Gastrocnemius medialis (tissue), 4 donors: Measurements from ENCODE around the gene AVPR1B. TPM values are rescaled to one million over a fixed set of nuclear protein-coding genes. Genes with fewer than 3 reads are reported as not detected.

Experiments
- ATAC-seq, 2 donors: fragments of 150-250 bp; one replicate each; pipeline ENCODE4 v1.9.1; 2016
- DNase-seq, 2 donors: peaks; one replicate each; pipeline ENCODE4 v3.0.0-alpha.2; 2019
- H3K27ac ChIP-seq, 4 donors: fragments of 200-600 bp; sonication (generic); 1 replicate in 1 of 4; 2 replicates in 3 of 4; pipeline ENCODE4 v1.5.1; 2016 to 2018; ENCODE audit warnings: mild to moderate bottlenecking in 2 of 4, moderate library complexity in 1 of 4
- H3K27me3 ChIP-seq, 3 donors: fragments of 200-600 bp; sonication (generic) in 2 of 3; 1 replicate in 1 of 3; 2 replicates in 2 of 3; pipeline versions ENCODE4 v1.5.1 to v1.6.0; 2016 to 2019; ENCODE audit warnings: mild to moderate bottlenecking in 1 of 3, moderate library complexity in 1 of 3
- H3K36me3 ChIP-seq, 2 donors: fragments of 200-600 bp; sonication (generic) in 1 of 2; one replicate each; pipeline ENCODE4 v1.5.1; 2017 to 2018
- H3K4me1 ChIP-seq, 2 donors: fragments of 200-600 bp; sonication (generic) in 1 of 2; one replicate each; pipeline ENCODE4 v1.5.1; 2016 to 2017; ENCODE audit warnings: mild to moderate bottlenecking in 2 of 2
- H3K4me3 ChIP-seq, 4 donors: fragments of 200-600 bp; sonication (generic) in 3 of 4; 1 replicate in 1 of 4; 2 replicates in 3 of 4; pipeline ENCODE4 v1.5.1; 2016 to 2019; ENCODE audit warnings: mild to moderate bottlenecking in 2 of 4
- H3K9me3 ChIP-seq, 3 donors: fragments of 200-600 bp; sonication (generic) in 2 of 3; 1 replicate in 1 of 3; 2 replicates in 2 of 3; pipeline ENCODE4 v1.5.1; 2016 to 2019
- POLR2A ChIP-seq, 2 donors: fragments of 450-650 bp; IDR thresholded peaks; one replicate each; pipeline ENCODE4 v1.6.1; 2017; ENCODE audit warnings: antibody characterized with exemption in 2 of 2, mild to moderate bottlenecking in 2 of 2, moderate library complexity in 2 of 2
- in situ Hi-C, 4 donors: fragments of 200-750 bp; cut with MboI; loops; one replicate each; pipeline versions ENCODE4 v1.15.0 to v1.8.0; 2017; ENCODE audit warnings: low sequenced_read_pairs in 4 of 4
- intact Hi-C: fragments of 100-400 bp; cut with DNase I; formaldehyde crosslinking; loops from one replicate; pipeline ENCODE4 v1.15.1; 2023; ENCODE audit warnings: low total_unique reads
- total RNA-seq, 4 donors: library from RNA; depleted of rRNA; stranded (reverse); fragments of >200 nt; gene quantifications; one replicate each; pipeline versions ENCODE4 v1.1.0 to v1.2.3, GENCODE V29; 2016
- TF ChIP-seq, protein P1 (sequence below), 5 experiments: fragments of 450-650 bp in 3 of 5; fragments of 200-600 bp in 2 of 5; sonication (generic) in 2 of 5; IDR thresholded peaks in 4 of 5; conservative IDR thresholded peaks in 1 of 5; 1 replicate in 4 of 5; 2 replicates in 1 of 5; pipeline ENCODE4 v1.5.1; 2016 to 2019; ENCODE audit warnings: antibody characterized with exemption in 5 of 5, mild to moderate bottlenecking in 3 of 5, moderate library complexity in 3 of 5

Gene AVPR1B
- total RNA-seq, 4 donors from 2014 or later, result not detected

DNA sequence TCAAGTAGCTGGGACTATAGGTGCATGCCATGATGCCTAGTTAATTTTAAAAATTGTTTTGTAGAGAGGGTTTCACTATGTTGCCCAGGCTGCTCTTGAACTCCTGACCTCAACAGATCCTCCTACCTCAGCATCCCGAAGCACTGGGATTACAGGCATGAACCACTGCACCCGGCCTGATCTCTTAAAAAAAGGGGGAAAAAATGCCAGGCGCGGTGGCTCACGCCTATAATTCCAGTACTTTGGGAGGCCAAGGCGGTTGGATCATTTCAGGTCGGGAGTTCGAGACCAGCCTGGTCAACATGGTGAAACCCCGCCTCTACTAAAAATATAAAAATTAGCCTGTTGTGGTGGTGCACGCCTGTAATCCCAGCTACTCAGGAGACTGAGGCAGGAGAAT lies 13.2 kb downstream of the AVPR1B start:
- intact Hi-C loops, result no loop called here
- TF ChIP-seq, protein P1, sequence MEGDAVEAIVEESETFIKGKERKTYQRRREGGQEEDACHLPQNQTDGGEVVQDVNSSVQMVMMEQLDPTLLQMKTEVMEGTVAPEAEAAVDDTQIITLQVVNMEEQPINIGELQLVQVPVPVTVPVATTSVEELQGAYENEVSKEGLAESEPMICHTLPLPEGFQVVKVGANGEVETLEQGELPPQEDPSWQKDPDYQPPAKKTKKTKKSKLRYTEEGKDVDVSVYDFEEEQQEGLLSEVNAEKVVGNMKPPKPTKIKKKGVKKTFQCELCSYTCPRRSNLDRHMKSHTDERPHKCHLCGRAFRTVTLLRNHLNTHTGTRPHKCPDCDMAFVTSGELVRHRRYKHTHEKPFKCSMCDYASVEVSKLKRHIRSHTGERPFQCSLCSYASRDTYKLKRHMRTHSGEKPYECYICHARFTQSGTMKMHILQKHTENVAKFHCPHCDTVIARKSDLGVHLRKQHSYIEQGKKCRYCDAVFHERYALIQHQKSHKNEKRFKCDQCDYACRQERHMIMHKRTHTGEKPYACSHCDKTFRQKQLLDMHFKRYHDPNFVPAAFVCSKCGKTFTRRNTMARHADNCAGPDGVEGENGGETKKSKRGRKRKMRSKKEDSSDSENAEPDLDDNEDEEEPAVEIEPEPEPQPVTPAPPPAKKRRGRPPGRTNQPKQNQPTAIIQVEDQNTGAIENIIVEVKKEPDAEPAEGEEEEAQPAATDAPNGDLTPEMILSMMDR (IDR thresholded peaks at IDR 0.05 in 4 of 5, conservative IDR thresholded peaks at IDR 0.05 in 1 of 5), result no peak
- TF ChIP-seq POLR2A (IDR thresholded peaks at IDR 0.05), result no peak
- no peak for DNase-seq
- Histone ChIP-seq H3K27ac (no peak overlapping the region), H3K4me3 (no peak overlapping the region), H3K36me3 (no peaks in the 10 kb centered on the region), H3K27me3 (no peaks in the 10 kb centered on the region), H3K4me1 (no peaks in the 10 kb centered on the region), H3K9me3 (no peaks in the 10 kb centered on the region)
- ATAC-seq, result no peak
- in situ Hi-C loops, result loop anchor here (5.0 to 25.0 kb wide), 7 partner anchors 77 to 317 kb away; partner anchors contain the start of gene RAB29 (in 1 of the 4)

DNA sequence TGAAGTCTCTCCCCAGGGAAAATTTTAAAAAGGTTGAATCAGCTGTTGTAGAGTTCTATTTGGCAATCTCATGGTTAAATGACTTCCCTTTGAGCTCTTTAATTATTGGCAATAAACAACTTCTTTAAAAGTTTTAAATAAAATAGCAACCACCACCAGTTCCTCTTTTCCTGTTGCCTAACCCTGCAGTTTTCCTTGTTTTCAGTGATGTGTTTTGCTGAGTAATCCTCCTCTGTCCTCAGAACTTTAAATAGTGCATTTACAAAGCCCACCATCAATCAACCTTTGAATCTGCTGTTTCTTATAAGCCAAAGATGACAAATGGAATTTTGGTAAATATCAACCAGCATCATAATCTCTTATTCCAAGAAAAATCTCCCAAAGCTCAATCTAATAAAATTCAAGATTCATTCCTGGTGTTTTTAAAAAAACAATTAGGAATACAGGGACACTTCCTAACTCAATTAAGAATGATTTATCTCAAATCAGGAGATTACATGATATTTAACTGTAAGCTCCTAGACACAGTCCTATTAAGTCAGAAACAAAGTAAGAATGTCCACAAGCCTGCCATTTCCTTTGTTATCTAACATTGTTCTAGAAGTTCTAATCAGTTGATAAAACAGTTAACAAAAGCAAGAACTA lies 14.8 kb downstream of the AVPR1B start:
- Histone ChIP-seq H3K4me1 (no peaks in the 10 kb centered on the region), H3K36me3 (no peaks in the 10 kb centered on the region), H3K27me3 (peaks cover 0 to 3% (median 0%) of the 10 kb centered on the region in 3 donors), H3K9me3 (no peaks in the 10 kb centered on the region), H3K4me3 (no peak overlapping the region), H3K27ac (no peak overlapping the region)
- intact Hi-C loops, result no loop called here
- no peak for DNase-seq
- in situ Hi-C loops, result loop anchor here (5.0 to 25.0 kb wide), 7 partner anchors 75 to 315 kb away; partner anchors contain the start of gene RAB29 (in 1 of the 4)
- no peak for ATAC-seq
- TF ChIP-seq, protein P1 (IDR thresholded peaks at IDR 0.05 in 4 of 5, conservative IDR thresholded peaks at IDR 0.05 in 1 of 5), result no peak
- TF ChIP-seq POLR2A (IDR thresholded peaks at IDR 0.05), result no peak

DNA sequence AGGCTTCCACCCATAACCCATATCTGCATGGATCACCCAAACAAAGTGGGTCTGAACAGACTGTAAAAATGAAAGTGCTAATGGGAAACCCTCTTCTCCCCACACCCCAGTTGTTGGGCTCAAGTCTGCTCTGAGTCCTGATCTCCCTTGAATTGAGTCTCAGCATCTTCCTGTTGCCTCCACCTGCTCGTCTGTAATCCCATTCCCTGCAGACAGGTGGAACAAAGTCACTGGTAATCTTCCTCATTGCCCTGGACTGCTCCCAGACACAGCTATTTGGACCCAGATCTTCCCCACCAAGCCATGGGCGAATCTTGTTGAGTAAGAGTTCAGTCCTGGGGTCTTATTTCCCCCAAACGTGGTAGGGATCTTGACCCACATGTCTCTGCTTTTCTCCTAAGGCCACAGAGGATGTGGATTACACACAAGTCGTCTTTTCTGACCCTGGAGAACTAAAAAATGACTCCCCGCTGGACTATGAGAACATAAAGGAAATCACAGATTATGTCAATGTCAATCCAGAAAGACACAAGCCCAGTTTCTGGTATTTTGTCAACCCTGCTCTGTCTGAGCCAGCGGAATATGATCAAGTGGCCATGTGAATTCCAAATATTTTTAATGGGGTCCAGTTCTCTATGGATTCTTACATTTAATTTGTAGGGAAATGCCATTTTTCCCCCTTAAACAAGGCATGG lies 15.7 kb downstream of the AVPR1B start:
- ATAC-seq (no peak), DNase-seq (no peak)
- Histone ChIP-seq H3K36me3 (no peaks in the 10 kb centered on the region), H3K27ac (no peak overlapping the region), H3K4me3 (no peak overlapping the region), H3K4me1 (no peaks in the 10 kb centered on the region), H3K9me3 (no peaks in the 10 kb centered on the region), H3K27me3 (peaks cover 0 to 3% (median 0%) of the 10 kb centered on the region in 3 donors)
- no peak for TF ChIP-seq POLR2A (IDR thresholded peaks at IDR 0.05)
- TF ChIP-seq, protein P1 (IDR thresholded peaks at IDR 0.05 in 4 of 5, conservative IDR thresholded peaks at IDR 0.05 in 1 of 5), result no peak
- intact Hi-C loops, result no loop called here
- in situ Hi-C loops, result loop anchor here (5.0 to 25.0 kb wide), 7 partner anchors 74 to 314 kb away; partner anchors contain the start of gene RAB29 (in 1 of the 4)

DNA sequence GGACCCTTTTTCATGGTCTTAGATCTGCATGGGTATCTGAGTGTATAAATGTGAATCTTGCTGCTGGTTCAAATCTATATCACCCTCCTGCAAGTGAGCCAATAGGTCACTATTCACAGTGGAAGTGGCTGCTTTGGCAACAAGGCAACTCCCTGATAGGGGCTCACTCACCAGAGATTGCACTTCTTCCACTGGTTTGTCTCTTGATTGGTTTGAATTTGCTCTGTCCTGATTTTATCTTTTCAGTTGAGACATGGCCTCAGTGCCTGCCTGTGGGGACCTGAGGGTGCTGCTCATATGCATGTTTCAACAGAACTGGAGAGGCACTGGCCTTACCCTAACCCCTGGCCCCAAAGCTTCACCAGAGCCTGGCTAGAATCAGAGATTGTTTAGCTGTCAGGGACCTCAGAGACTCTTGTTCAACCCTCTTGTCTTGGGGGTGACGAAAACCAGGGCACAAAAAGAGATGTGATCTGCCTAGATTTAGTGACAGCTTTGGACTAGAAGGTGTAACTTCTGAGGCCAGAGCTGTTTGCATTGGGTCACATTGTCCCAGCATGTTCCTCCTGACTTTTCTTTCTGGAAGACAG lies 16.9 kb downstream of the AVPR1B start:
- Histone ChIP-seq H3K27me3 (peaks cover 0 to 3% (median 0%) of the 10 kb centered on the region in 3 donors), H3K36me3 (no peaks in the 10 kb centered on the region), H3K27ac (no peak overlapping the region), H3K4me3 (no peak overlapping the region), H3K4me1 (no peaks in the 10 kb centered on the region), H3K9me3 (no peaks in the 10 kb centered on the region)
- DNase-seq (no peak), ATAC-seq (no peak)
- in situ Hi-C loops (loop anchor here (5.0 to 25.0 kb wide), 7 partner anchors 73 to 313 kb away; partner anchors contain the start of gene RAB29 (in 1 of the 4)), intact Hi-C loops (no loop called here)
- TF ChIP-seq, protein P1 (IDR thresholded peaks at IDR 0.05 in 4 of 5, conservative IDR thresholded peaks at IDR 0.05 in 1 of 5), result no peak
- TF ChIP-seq POLR2A (IDR thresholded peaks at IDR 0.05), result no peak
